SKM-1 treated with dmso at 0.1 percent for 144 hours (cell line): Measurements from ENCODE around the gene SIRT4.

Experiments used
- DNase-seq: peaks from one replicate; lab custom pipeline; 2025; ENCODE audit not compliant: unreplicated experiment; lab: John Stamatoyannopoulos, UW

SIRT4 gene

DNA sequence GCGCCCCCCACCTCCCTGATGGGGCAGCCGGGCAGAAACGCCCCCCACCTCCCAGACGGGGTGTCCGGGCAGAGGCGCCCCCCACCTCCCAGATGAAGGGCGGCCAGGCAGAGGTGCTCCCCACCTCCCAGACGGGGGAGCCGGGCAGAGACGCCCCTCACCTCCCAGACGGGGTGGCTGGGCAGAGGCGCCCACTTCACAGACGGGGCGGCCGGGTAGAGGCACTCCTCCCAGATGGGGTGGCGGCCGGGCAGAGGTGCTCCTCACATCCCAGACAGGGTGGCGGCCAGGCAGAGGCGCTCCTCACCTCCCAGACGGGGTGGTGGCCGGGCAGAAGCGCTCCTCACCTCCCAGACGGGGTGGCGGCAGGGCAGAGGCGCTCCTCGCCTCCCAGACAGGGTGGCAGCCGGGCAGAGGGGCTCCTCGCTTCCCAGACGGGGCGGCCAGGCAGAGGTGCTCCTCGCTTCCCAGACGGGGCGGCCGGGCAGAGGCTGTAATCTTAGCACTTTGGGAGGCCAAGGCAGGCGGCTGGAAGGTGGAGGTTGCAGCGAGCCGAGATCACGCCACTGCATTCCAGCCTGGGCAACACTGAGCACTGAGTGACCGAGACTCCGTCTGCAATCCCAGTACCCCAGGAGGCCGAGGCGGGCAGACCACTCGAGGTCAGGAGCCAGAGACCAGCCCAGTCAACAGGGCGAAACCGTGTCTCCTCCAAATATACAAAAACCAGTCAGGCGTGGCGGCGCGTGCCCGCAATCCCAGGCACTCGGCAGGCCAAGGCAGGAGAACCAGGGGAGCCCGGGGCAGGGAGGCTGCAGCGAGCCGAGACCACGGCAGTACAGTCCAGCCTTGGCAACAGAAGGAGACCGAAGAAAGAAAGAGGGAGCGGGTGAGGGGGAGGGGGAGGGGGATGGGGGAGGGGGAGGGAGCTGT is 23.7 kb upstream of the SIRT4 start:
- no peak for DNase-seq

DNA sequence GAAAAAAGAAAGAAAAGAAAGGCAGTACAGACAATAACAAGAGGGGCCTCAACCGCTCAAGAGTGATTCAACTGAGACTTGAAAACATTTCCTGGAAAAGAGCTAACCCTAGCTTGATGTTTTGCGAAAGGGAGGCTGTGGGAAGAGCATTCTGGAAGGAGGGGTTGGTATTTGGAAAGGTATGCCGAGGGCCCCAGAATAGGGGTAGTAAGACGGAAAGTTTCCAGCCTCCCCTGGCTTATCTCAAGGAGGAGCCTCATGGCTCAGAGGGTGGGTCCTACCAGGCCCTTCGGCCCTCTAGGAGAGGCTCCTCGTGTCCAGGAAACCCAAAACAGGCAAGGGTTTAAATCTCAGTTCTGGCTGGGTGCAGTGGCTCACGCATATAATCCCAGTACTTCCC is 18.8 kb upstream of the SIRT4 start:
- no peak for DNase-seq

DNA sequence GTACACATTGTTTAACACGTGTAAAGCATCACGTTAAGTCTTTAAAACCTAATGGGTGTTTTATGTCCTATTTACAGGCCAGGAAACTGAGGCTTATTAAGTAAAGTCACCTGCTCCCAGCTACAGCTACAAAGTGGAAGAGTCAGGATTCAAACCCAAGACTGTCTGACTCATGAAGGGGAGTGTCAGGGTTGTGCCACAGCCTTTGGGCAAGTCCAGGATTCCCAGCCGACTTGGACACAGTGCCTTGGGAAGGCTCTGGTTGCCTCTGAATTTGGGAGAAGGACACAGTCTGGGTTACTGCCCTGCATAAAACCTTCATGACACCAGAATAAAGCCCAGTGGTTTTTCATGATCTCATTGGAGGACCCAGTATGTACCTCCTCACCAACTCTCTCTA is 17.7 kb upstream of the SIRT4 start:
- DNase-seq: no peak

DNA sequence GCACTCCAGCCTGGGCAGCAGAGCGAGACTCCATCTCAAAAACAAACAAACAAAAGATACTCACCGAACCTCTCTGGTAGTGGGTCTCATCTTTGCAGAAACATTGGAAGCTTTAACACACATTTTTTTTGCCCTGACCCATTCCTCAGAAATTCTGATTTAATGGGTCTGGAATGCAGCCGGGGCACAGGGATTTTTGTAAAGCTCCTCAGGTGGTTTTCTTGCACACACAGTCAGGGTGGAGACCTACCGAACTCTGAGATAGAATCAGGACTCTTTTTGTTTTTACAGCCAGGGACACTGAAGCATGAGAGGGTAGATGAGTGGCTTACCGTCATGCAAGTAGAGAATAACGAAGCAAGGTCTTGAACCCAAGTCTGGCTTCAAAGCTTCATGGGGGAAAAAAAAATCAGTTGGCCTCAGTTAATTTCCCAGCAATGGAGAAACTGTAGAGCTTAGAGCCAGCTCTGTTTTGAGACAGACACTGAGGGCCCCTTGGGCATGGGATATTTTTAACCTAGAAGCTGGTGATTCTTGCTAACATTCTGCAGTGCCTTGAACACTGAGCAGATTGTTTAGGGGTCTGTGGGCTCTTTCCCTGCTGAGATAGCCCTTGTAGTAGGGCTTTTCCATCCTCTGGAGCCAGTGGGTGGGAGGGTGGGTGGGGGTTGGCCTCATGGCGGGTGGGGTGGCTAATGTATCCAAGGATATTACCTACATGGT is 15.2 kb upstream of the SIRT4 start:
- DNase-seq: no peak

DNA sequence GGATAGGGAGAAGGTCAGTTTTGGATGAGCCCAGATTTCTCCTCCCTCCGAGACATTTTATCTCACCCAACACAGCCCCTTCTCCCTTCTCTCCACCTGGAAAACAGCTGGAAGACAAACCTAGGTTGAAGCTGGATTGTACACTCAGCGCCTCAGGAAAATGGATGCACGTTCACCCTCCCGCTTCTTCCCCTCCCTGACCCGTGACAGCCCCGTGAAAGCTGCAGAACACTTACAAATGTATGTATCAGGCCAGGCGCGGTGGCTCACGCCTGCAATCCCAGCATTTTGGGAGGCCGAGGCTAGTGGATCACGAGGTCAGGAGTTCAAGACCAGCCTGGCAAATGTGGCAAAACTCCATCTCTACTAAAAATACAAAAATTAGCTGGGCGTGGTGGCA is 14.6 kb upstream of the SIRT4 start:
- DNase-seq: no peak

DNA sequence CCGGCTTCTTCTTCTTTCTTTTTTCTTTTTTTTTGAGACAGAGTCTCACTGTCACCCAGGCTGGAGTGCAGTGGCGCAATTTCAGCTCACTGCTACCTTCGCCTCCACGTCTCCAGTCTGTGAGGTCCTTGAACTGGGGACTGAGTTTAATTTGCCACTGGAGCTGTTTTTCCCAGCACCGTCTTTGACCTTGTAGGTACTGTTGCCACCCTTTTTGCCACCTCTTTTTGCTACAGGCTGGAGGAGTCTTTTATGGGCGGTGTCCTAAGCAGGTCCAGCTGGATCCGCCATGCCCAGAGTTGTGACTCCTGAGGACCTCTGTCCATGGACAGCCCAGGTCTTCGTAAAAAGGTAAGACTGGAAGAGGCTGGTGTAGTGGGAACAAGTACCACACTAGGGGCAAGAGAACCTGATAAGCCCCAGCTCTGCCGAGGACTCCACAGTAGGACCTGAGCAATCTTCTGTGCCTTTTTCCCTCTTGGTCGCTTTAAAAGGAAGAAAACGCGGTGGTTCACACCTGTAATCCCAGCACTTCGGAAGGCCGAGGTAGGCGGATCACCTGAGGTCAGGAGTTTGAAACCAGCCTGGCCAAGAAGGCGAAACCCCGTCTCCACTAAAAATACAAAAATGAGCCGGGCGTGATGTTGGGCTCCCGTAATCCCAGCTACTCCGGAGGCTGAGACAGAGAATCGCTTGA is 11.4 kb upstream of the SIRT4 start:
- no peak for DNase-seq

DNA sequence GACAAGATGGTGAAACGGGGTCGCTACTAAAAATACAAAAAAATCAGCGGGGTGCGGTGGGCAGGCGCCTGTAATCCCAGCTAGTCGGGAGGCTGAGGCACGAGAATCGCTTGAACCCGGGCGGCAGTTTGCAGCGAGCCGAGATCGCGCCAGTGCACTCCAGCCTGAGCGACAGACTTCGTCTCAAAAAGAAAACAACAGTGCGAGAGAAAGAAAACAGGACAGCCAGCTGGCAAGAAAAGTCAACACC is 9.8 kb upstream of the SIRT4 start:
- no peak for DNase-seq

DNA sequence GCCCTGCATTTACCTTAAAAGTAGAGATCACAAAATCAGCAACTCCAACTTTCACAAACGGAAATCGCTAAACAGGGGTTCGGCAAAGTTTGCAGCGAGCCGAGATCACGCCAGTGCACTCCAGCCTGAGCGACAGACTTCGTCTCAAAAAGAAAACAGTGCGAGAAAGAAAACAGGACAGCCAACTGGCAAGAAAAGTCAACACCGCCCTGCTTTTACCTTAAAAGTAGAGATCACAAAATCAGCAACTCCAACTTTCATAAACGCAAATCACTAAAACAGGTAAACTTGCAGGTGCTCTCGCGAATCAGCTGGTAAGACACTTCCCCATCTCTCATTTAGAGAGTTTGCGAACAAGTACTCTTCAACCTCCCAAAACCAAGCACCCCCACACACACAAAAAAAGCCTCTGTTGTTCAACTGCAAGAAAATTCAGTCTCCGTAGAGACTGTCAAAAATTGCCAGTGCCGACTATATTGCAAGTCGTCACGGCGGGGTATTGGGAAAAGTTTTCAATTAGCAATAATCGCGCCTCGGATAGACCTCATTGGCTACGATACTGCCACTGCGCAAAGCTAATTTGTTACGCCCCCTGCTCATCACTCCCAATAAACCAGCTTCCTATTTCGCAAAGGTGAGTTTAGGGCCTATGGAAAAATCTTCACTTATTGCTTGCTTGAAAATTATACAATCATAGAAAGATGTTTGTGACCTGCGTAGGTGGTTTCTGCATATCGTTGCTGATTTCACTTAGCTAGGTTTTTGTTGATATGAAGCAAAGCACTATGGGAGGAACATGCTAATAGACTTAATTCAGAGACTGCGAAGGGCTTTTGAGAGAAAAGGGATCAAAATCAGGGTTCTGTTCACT is 9.2 kb upstream of the SIRT4 start, which contains the start of gene RNU4-1:
Gene RNU4-1, minus strand, starts transcription at position 577 of the 871 bp plus-strand sequence.
- peak; percentile 64 for DNase-seq

DNA sequence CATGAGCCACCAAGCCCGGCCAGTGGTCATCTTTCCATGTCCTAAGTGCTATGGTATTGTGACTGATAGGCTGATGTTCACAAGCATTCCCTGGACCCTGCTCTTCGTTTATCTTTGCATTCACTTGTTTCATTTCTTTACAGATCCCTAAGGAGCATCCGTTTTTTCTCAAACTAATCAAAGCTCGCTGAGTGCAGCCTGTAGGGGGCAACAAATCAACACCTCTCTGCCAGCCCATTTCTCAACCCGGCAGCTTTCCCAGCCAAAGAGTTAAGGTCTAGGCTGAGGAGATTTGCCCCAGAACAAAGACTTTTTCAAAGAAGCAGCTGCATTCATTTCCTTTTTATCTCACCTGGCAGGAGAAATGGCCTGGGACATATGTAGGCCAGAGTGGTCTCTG is 12.1 kb downstream of the SIRT4 start:
- no peak for DNase-seq

DNA sequence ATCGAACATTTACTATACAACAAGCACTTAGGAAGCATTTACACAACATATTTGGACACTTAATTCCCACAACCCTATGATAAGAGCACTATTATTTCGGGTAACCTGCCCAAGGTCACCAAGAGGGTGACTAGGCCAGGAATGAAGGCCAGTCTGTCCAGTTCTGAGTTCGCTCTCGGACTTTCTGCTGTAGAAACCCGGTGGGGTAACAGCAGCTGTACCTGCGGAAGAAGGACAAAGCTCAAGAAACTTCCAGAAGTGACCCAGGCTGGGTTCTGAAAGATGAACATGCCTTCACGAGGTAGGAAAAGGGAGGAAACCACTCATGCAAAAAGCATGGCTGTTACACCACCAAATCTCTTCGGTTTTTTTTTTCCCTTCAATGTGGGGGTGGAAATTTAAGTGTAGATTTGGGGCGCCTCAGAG is 14.7 kb downstream of the SIRT4 start:
- DNase-seq: no peak

DNA sequence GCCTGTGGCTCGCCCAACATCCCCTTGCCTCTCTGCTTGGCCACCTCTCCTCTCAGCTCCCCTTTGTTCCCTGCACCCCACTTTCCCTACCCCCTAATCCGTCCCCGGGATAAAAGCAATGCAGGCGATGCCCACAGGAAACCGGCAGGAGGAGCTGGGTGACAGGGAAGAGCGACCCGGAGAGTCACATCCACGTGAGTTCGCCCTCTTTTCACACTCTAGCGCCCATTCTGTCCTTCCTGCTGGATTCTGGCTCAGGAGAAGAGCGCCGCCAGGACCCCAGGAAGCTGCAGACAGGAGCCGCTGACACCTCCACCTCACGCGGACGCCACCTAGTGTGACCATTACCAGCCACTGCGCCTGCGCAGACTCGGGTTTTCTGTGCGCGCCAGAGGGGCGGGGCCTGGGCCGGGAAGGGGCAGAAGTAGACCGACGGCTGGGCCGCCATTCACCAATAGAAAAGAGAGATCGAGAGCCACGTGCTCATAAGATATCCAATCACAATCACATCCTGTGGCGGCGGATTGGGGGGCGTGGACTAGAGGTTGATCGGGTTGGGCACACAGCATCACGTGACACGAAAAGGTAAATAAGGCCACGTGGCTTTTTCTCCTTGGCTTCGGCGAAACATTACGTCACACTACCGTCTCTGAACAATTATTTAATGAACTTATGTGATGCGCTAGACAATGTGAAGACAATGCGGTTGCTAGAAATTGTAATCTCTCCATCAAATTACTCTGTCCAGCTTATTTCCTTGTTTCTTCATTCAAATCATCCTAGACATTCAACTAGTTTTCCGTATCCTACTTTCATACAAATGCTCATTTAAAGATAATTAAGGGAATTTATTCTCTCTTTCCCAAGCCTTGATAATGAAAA is 15.3 kb downstream of the SIRT4 start:
- DNase-seq: peak; percentile 93

DNA sequence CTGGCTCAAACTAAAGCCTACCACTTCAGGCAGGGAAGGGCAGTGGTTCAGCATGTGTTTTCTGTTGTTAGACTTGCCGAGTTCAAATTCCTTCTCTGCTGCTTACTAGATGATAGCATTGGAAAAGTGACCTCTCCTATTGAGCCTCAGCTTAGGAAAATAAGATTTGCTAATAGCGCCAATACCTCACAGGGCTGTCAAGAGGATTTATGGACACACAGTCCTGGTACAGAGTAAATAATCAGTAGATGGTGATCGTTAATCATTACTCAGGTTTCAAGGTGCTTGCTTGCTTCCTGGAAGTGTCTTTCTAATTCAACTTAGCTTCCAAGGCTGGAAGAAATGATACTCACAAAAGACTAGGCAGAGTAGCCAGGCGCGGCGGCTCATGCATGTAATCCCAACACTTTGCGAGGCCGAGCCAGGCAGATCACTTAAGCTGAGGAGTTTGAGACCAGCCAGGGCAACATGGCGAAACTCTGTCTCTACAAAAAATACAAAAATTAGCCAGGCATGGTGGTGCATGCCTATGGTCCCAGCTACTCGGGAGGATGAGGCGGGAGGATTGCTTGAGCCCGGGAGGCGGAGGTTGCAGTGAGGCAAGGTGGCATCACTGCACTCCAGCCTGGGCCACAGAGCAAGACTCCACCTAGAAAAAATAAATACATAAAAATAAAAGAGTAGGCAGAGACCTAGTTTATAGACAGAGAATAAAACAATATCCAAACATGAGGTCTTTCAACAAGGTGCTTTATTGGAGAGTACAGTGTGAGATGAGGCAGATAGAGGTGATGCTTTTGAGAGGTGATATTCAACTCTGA is 19.5 kb downstream of the SIRT4 start:
- no peak for DNase-seq

DNA sequence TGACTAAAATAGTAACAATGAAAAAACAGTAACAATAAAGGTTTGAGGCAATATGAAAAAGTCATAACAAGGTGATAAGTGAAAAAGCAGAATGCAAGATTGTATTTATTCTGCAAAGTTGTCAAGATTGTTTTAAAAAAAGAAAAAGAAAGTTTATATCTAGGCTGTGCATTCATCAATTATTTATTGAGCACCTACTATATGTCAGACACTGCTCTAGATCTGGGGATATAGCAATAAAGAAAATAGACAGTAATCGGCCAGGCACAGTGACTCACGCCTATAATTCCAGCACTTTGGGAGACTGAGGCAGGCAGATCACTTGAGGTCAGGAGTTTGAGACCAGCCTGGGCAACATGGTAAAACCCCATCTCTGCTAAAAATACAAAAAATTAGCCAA is 21.7 kb downstream of the SIRT4 start:
- no peak for DNase-seq

DNA sequence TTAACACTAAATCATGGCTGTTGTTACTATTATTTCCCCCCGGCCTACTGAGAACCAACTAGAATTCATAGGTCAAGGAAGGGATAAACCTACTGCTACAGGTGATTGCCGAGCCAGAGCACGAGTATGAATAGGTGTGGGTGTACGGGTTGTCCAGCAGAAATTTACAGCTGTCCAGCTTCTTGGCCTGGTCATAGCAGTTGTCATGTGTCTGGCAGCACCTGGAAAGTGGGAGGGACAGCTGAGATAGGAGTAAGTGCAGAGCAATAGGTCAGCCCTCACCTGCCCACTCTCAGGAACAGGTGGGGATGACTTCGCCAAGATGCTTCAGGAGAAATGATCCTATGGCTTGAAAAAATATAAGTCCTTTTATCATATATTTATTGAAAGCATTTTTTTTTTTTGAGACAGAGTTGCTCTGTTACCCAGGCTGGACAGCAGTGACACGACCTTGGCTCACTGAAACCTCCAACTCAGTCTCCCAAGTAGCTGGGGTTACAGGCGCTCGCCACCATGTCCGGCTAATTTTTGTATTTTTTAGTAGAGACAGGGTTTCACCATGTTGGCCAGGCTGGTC is 22.8 kb downstream of the SIRT4 start:
- no peak for DNase-seq

DNA sequence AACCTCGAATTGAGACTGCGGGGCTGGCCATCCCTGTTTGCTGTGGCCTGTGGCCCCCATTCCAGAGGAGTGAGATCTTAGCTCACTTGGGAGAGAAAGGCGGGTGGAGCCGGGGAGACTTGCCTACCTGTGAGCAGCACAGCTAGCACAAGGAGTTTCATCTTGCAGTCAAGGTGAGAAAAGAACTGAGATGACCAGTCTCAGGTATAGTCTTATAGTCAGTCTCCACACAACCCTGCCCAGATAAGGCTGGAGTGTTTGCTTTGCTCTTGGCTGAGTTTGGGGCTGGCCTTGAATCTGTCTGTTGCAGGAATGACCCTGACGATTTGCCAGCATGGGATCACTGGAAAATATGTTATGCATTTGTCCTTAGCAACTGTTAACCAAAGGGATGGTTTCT is 25.5 kb downstream of the SIRT4 start, which contains the start of gene PLA2G1B:
Gene PLA2G1B, minus strand, starts transcription at position 187 of the 400 bp plus-strand sequence. Its CDS starts 26 bp downstream, at position 161.
- DNase-seq: no peak

DNA sequence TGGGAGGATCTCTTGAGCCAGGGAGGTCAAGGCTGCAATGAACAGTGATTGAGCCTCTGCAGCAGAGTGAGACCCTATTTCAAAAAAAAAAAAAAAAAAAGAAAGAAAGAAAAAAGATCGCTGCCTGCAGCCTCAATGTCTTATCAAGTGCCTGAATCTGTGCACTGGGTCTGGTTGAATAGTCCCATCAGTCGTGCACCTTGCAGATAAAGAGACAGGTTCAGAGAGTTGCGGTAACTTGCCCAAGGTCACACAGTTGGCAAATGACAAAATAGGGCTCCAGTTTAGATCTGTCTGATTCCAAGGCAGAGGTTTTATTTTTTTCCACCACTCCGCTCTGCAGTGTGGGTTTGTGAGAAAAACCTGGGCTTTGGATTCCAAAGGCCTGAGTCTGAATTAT is 26.1 kb downstream of the SIRT4 start:
- DNase-seq: no peak

DNA sequence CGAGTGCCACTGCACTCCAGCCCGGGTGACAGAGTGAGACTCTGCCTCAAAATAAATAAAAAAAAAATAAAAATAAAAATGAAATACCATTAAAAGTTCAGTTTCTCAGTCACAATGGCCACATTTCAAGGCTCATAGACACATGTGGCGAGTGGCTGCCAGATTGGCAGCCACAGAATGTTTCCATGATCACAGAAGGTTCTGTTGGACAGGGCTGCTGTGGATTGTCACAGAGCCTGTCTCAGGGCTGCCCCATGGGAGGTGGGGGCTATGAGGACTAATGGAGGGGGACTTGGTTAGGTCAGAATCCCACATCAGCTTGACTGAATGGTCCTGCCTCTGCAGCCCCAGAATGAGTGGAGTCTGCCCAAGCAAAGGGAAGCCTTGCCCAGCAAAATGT is 29.3 kb downstream of the SIRT4 start:
- no peak for DNase-seq

DNA sequence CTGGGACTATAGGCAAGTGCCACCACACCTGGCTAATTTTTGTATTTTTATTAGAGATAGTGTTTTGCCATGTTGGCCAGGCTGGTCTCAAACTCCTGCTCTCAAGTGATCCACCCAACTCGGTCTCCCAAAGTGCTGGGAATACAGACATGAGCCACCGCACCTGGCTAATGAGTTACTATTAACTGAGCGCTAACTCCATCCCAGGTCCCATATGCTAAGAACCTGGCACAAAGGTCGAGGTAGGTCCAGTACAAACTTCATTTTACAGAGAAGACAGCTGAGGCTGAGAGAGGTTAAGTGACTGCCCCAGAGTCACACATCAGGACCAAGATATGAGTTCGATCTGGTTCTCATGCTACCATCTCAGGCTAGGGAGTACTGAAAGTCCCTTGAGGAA is 29.9 kb downstream of the SIRT4 start:
- DNase-seq: no peak

DNA sequence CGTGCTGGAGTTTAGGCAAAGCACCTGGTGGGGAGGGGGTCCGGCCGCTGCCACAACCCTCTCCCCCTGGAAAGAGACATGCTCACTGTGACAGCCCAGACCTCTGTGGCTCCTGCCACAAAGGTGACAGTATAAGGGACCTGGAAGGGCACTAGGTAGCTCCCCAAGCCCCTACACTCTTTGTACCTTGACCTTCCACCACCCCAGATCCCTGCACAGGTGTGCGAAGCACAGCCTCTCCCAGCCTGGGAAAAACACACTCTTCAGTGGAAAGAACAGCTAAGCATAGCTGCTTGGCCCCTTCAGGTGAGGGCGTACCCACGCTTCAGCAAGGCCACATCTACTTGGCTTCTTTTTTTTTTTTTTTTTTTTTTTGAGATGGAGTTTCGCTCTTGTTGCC is 30.4 kb downstream of the SIRT4 start:
- no peak for DNase-seq
